ENCODE data around the gene CNTNAP1.

CNTNAP1 gene

GRCh38 chr17:42684929-42685556 is 2.7 kb downstream of the CNTNAP1 start:
- DNase-seq, result no peak

GRCh38 chr17:42685831-42686230 is 3.5 kb downstream of the CNTNAP1 start:
- DNase-seq, result no peak

- no peak for DNase-seq
Observed at GRCh38 chr17:42686520-42687128, 4.3 kb downstream of the CNTNAP1 start.

GRCh38 chr17:42687707-42688320 is 5.5 kb downstream of the CNTNAP1 start:
- DNase-seq, result no peak

- no peak for DNase-seq
Observed at GRCh38 chr17:42690596-42690995, 8.3 kb downstream of the CNTNAP1 start.

GRCh38 chr17:42691021-42691545 is 8.8 kb downstream of the CNTNAP1 start:
- no peak for DNase-seq

GRCh38 chr17:42692489-42692888 is 10.2 kb downstream of the CNTNAP1 start:
- DNase-seq, result no peak

- DNase-seq, result no peak
Observed at GRCh38 chr17:42694524-42694923, 12.2 kb downstream of the CNTNAP1 start.

GRCh38 chr17:42695500-42695899 is 13.2 kb downstream of the CNTNAP1 start:
- DNase-seq, result no peak

- no peak for DNase-seq
Observed at GRCh38 chr17:42697108-42697811, 14.9 kb downstream of the CNTNAP1 start.

- no peak for DNase-seq
Observed at GRCh38 chr17:42698736-42699414, 16.5 kb downstream of the CNTNAP1 start.

- DNase-seq, result no peak
Observed at GRCh38 chr17:42699415-42699740, 17.0 kb downstream of the CNTNAP1 start.

GRCh38 chr17:42700586-42701289 is 18.4 kb downstream of the CNTNAP1 start:
- DNase-seq, result no peak

- no peak for DNase-seq
Observed at GRCh38 chr17:42702446-42702845, 20.1 kb downstream of the CNTNAP1 start.

GRCh38 chr17:42704490-42704836 is 22.1 kb downstream of the CNTNAP1 start:
- DNase-seq, result no peak

GRCh38 chr17:42704837-42705494 is 22.6 kb downstream of the CNTNAP1 start:
- DNase-seq, result no peak

- no peak for DNase-seq
Observed at GRCh38 chr17:42706732-42707131, 24.4 kb downstream of the CNTNAP1 start.

GRCh38 chr17:42708588-42708987 is 26.3 kb downstream of the CNTNAP1 start:
- no peak for DNase-seq

GRCh38 chr17:42709561-42709960 is 27.2 kb downstream of the CNTNAP1 start:
- no peak for DNase-seq

- peak in 20 of 56 donors; percentile 2 to 42 (median 12) for DNase-seq
Observed at GRCh38 chr17:42720996-42721583, 38.8 kb downstream of the CNTNAP1 start.
